ENCODE measurements around the gene ZNF536.

ZNF536 gene

GRCh38 chr19:30523791-30524190 lies 151.6 kb downstream of the ZNF536 start:
- H3K4me3 ChIP-seq (ENCODE audit: control insufficient read depth, low read depth, low read length) = no peak overlapping the region
- no peak for DNase-seq (ENCODE audit: low read depth)
- no peak for TF ChIP-seq CTCF (conservative IDR thresholded peaks at IDR 0.05; ENCODE audit: control insufficient read depth, insufficient read depth, low read depth, low read length)

GRCh38 chr19:30525383-30525782 lies 153.2 kb downstream of the ZNF536 start:
- H3K4me3 ChIP-seq (ENCODE audit: control insufficient read depth, low read depth, low read length) = no peak overlapping the region
- TF ChIP-seq CTCF (conservative IDR thresholded peaks at IDR 0.05; ENCODE audit: control insufficient read depth, insufficient read depth, low read depth, low read length) = no peak
- DNase-seq (ENCODE audit: low read depth) = no peak

GRCh38 chr19:30528919-30529318 lies 156.7 kb downstream of the ZNF536 start:
- TF ChIP-seq CTCF (conservative IDR thresholded peaks at IDR 0.05; ENCODE audit: control insufficient read depth, insufficient read depth, low read depth, low read length) = no peak
- no peak overlapping the region for H3K4me3 ChIP-seq (ENCODE audit: control insufficient read depth, low read depth, low read length)
- no peak for DNase-seq (ENCODE audit: low read depth)

- no peak for TF ChIP-seq CTCF (conservative IDR thresholded peaks at IDR 0.05; ENCODE audit: control insufficient read depth, insufficient read depth, low read depth, low read length)
- no peak for DNase-seq (ENCODE audit: low read depth)
- no peak overlapping the region for H3K4me3 ChIP-seq (ENCODE audit: control insufficient read depth, low read depth, low read length)
Measured at GRCh38 chr19:30529876-30530275, 157.7 kb downstream of the ZNF536 start.

- no peak overlapping the region for H3K4me3 ChIP-seq (ENCODE audit: control insufficient read depth, low read depth, low read length)
- DNase-seq (ENCODE audit: low read depth) = no peak
- no peak for TF ChIP-seq CTCF (conservative IDR thresholded peaks at IDR 0.05; ENCODE audit: control insufficient read depth, insufficient read depth, low read depth, low read length)
Measured at GRCh38 chr19:30530751-30531150, 158.6 kb downstream of the ZNF536 start.

GRCh38 chr19:30535011-30535410 lies 162.8 kb downstream of the ZNF536 start:
- DNase-seq (ENCODE audit: low read depth) = no peak
- no peak for TF ChIP-seq CTCF (conservative IDR thresholded peaks at IDR 0.05; ENCODE audit: control insufficient read depth, insufficient read depth, low read depth, low read length)
- no peak overlapping the region for H3K4me3 ChIP-seq (ENCODE audit: control insufficient read depth, low read depth, low read length)

GRCh38 chr19:30536975-30537374 lies 164.8 kb downstream of the ZNF536 start:
- TF ChIP-seq CTCF (conservative IDR thresholded peaks at IDR 0.05; ENCODE audit: control insufficient read depth, insufficient read depth, low read depth, low read length) = no peak
- no peak for DNase-seq (ENCODE audit: low read depth)
- H3K4me3 ChIP-seq (ENCODE audit: control insufficient read depth, low read depth, low read length) = no peak overlapping the region

Measured in fibroblast of mammary gland (primary cell).